B cell (primary cell): ENCODE data around the gene CERS5. TPM values are rescaled to one million over a fixed set of nuclear protein-coding genes. Genes with fewer than 3 reads are reported as not detected.

Source experiments
- ATAC-seq: fragments of 200-7000 bp; cut with Tn5 transposase; one replicate; pipeline ENCODE4 v1.10.0; 2021; ENCODE audit warnings: low read depth, mild to moderate bottlenecking, moderate number of reproducible peaks, moderate library complexity
- CTCF ChIA-PET: fragments of 350-600 bp; sonication (Branson Sonifier 250); formaldehyde crosslinking; loops from one replicate; lab custom pipeline; 2021; ENCODE audit warnings: antibody characterized with exemption, inconsistent platforms; lab: Charles Lee
- POLR2A ChIA-PET: fragments of 350-600 bp; sonication (Branson Sonifier 250); formaldehyde crosslinking; loops from one replicate; lab custom pipeline; 2021; ENCODE audit warnings: antibody characterized with exemption; lab: Charles Lee
- DNase-seq: peaks from one replicate; pipeline ENCODE4 v3.0.0; 2013
- H2AFZ ChIP-seq: 2 replicates; pipeline ENCODE4 v1.6.1; 2012; ENCODE audit warnings: mild to moderate bottlenecking, low read depth, low read length; ENCODE audit not compliant: insufficient read depth, poor library complexity, severe bottlenecking
- H3K27ac ChIP-seq, 2 donors: 1 replicate in 1 of 2; 2 replicates in 1 of 2; pipeline ENCODE4 v1.5.1; 2012 to 2013; ENCODE audit warnings: low read length in 2 of 2, mild to moderate bottlenecking in 2 of 2, moderate library complexity in 1 of 2
- H3K27me3 ChIP-seq, 4 experiments: fragments of 200-600 bp in 1 of 4; sonication (generic) in 1 of 4; replicated peaks in 1 of 4; 1 replicate in 2 of 4; 2 replicates in 2 of 4; pipeline versions ENCODE4 v1.6.1 to v1.7.0; 2013 to 2016; ENCODE audit warnings: low read length in 3 of 4, mild to moderate bottlenecking in 2 of 4, mixed read lengths in 1 of 4, moderate library complexity in 1 of 4; ENCODE audit not compliant: insufficient read depth in 4 of 4, control insufficient read depth in 3 of 4; ENCODE audit errors: control extremely low read depth in 1 of 4
- H3K36me3 ChIP-seq, 2 experiments: replicated peaks in 1 of 2; 1 replicate in 1 of 2; 2 replicates in 1 of 2; pipeline versions ENCODE4 v1.6.1 to v1.7.1; 2013; ENCODE audit warnings: low read length in 1 of 2; ENCODE audit not compliant: insufficient read depth in 2 of 2, control insufficient read depth in 1 of 2; ENCODE audit errors: control extremely low read depth in 1 of 2, extremely low read depth in 1 of 2
- H3K4me1 ChIP-seq, 2 donors: fragments of 200-600 bp in 1 of 2; sonication (generic) in 1 of 2; 1 replicate in 1 of 2; 2 replicates in 1 of 2; pipeline versions ENCODE4 v1.5.1 to v1.6.1; 2013 to 2017; ENCODE audit warnings: low read length in 2 of 2; ENCODE audit not compliant: control insufficient read depth in 2 of 2, insufficient read depth in 2 of 2
- H3K4me2 ChIP-seq: replicated peaks from 2 replicates; pipeline ENCODE3; 2012; ENCODE audit warnings: mild to moderate bottlenecking, low read depth, low read length; ENCODE audit not compliant: poor library complexity, severe bottlenecking
- H3K4me3 ChIP-seq, 5 experiments: fragments of 200-600 bp in 1 of 5; sonication (generic) in 1 of 5; 1 replicate in 3 of 5; 2 replicates in 2 of 5; pipeline versions ENCODE4 v1.5.1 to v1.7.0; 2011 to 2016; ENCODE audit warnings: low read length in 4 of 5, mild to moderate bottlenecking in 4 of 5, low read depth in 2 of 5, control low read depth in 1 of 5, moderate library complexity in 1 of 5; ENCODE audit not compliant: insufficient read depth in 1 of 5; ENCODE audit errors: control extremely low read depth in 1 of 5, extremely low read depth in 1 of 5
- H3K79me2 ChIP-seq: fragments of 200-600 bp; sonication (generic); one replicate; pipeline ENCODE4 v1.6.0; 2016; ENCODE audit warnings: low read length; ENCODE audit not compliant: control insufficient read depth, insufficient read depth
- H3K9ac ChIP-seq: fragments of 200-600 bp; sonication (generic); 2 replicates; pipeline ENCODE4 v1.6.1; 2017; ENCODE audit warnings: mild to moderate bottlenecking, low read length, moderate library complexity
- H3K9me3 ChIP-seq, 3 donors: one replicate each; pipeline versions ENCODE4 v1.6.1 to v1.7.1; 2013; ENCODE audit warnings: low read length in 2 of 3; ENCODE audit not compliant: control insufficient read depth in 2 of 3, insufficient read depth in 1 of 3; ENCODE audit errors: control extremely low read depth in 1 of 3
- H4K20me1 ChIP-seq: 2 replicates; pipeline ENCODE4 v1.6.0; 2012; ENCODE audit warnings: mild to moderate bottlenecking, low read length; ENCODE audit not compliant: insufficient read depth, control insufficient read depth, poor library complexity, severe bottlenecking
- H3K27ac Mint-ChIP-seq: one replicate; pipeline ENCODE4 v1.8.0; 2021; ENCODE audit warnings: mixed read lengths
- H3K27me3 Mint-ChIP-seq: one replicate; pipeline ENCODE4 v1.8.0; 2021; ENCODE audit warnings: mixed read lengths
- H3K4me1 Mint-ChIP-seq: one replicate; pipeline ENCODE4 v1.8.0; 2021; ENCODE audit warnings: mixed read lengths
- H3K4me3 Mint-ChIP-seq: one replicate; pipeline ENCODE4 v1.8.0; 2021; ENCODE audit warnings: mixed read lengths
- H3K9me3 Mint-ChIP-seq: one replicate; pipeline ENCODE4 v1.8.0; 2022; ENCODE audit warnings: mixed read lengths; ENCODE audit not compliant: insufficient read depth
- CTCF ChIP-seq: fragments of 200-600 bp; IDR thresholded peaks from one replicate; pipeline ENCODE4 v1.8.0; 2022; ENCODE audit warnings: antibody characterized with exemption, mild to moderate bottlenecking
- EZH2 ChIP-seq: IDR thresholded peaks from 2 replicates; pipeline ENCODE4 v1.6.1; 2012; ENCODE audit warnings: borderline replicate concordance, low read depth, mild to moderate bottlenecking, moderate library complexity, low read length; ENCODE audit not compliant: insufficient read depth, poor library complexity, severe bottlenecking
- WGBS: methylation state at CpG from one replicate; pipeline ENCODE4 v1.1.5; 2013; ENCODE audit warnings: missing lambda C conversion rate; ENCODE audit not compliant: insufficient coverage; 5-methylcytosine and 5-hydroxymethylcytosine counted together
- intact Hi-C: fragments of 100-400 bp; cut with micrococcal nuclease; formaldehyde crosslinking; loops from one replicate; pipeline ENCODE4 v1.10.0; 2022
- polyA plus RNA-seq: library from polyadenylated mRNA; depleted of rRNA; stranded (reverse); fragments of >200 nt; gene quantifications from 2 replicates; pipeline ENCODE4 v1.2.3, GENCODE V29; 2012
- total RNA-seq, 2 donors: library from RNA; stranded (reverse); fragments of 120-200 nt in 1 of 2; gene quantifications; 1 replicate in 1 of 2; 2 replicates in 1 of 2; pipeline versions ENCODE4 v1.2.3 to v1.2.4, GENCODE V29; 2013 to 2022

Gene CERS5
- total and polyA plus RNA-seq, 2 donors (not counting 1 experiment from before 2014, with no cell fraction given): 32.3 to 72.0 TPM

DNA sequence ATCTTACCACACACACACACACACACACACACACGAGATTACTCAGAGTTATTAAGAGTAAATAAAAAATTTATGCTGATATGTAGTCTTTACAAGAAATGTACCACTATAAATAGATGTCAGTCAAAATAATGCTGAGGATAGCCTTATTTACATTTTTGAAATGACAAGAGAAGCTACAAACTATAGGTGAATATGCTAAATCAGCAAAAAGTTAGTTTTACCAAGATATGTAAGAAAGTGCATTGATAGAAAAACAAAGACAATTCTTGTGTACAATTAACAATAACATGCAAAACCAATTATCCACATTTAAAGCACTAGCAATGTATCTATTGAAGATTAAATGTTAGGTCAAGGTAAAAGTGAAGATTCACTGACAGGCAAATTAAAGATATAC lies 46.8 kb upstream of the CERS5 start:
- intact Hi-C loops: no loop called here
- no peak overlapping the region for H3K9ac ChIP-seq
- H3K4me3 Mint-ChIP-seq: no peak overlapping the region
- no peak overlapping the region for H3K27ac ChIP-seq
- TF ChIP-seq EZH2 (no peak), CTCF (no peak)
- no peaks in the 10 kb centered on the region for H4K20me1 ChIP-seq
- H3K79me2 ChIP-seq: no peaks in the 10 kb centered on the region
- H3K4me1 Mint-ChIP-seq: peaks cover 4% of the 10 kb centered on the region
- WGBS: no CpG with 5 or more reads among the region's 1 CpG
- no peaks in the 10 kb centered on the region for H3K4me1 ChIP-seq
- no peak overlapping the region for H3K4me3 ChIP-seq
- no peaks in the 10 kb centered on the region for H3K9me3 ChIP-seq
- H3K9me3 Mint-ChIP-seq: no peaks in the 10 kb centered on the region
- no peaks in the 10 kb centered on the region for H3K27me3 Mint-ChIP-seq
- H3K36me3 ChIP-seq: no peaks in the 10 kb centered on the region
- H3K4me2 ChIP-seq: no peak overlapping the region
- no peak overlapping the region for H2AFZ ChIP-seq
- H3K27me3 ChIP-seq: no peaks in the 10 kb centered on the region
- no peak overlapping the region for H3K27ac Mint-ChIP-seq
- ATAC-seq (no peak), DNase-seq (no peak)
- POLR2A ChIA-PET: no interaction called here
- CTCF ChIA-PET: interaction anchor here (1.8 kb wide), 1 partner anchor 8 kb away, joined by 4 read pairs; no protein-coding TSS in a partner anchor

GRCh38 chr12:50213439-50213838 lies 46.3 kb upstream of the CERS5 start:
- no peaks in the 10 kb centered on the region for H3K9me3 ChIP-seq
- no peaks in the 10 kb centered on the region for H3K27me3 ChIP-seq
- intact Hi-C loops: no loop called here
- Mint-ChIP-seq H3K27ac (no peak overlapping the region), H3K9me3 (no peaks in the 10 kb centered on the region), H3K27me3 (no peaks in the 10 kb centered on the region), H3K4me3 (no peak overlapping the region), H3K4me1 (peaks cover 4% of the 10 kb centered on the region)
- no peaks in the 10 kb centered on the region for H3K36me3 ChIP-seq
- H2AFZ ChIP-seq: no peak overlapping the region
- no peak for DNase-seq
- CTCF ChIA-PET: interaction anchor here (1.8 kb wide), 1 partner anchor 9 kb away, joined by 4 read pairs; no protein-coding TSS in a partner anchor
- no peak overlapping the region for H3K4me3 ChIP-seq
- H3K9ac ChIP-seq: no peak overlapping the region
- no peak overlapping the region for H3K4me2 ChIP-seq
- no peaks in the 10 kb centered on the region for H3K79me2 ChIP-seq
- POLR2A ChIA-PET: no interaction called here
- no peak overlapping the region for H3K27ac ChIP-seq
- no CpG with 5 or more reads among the region's 2 CpGs for WGBS
- no peak for ATAC-seq
- no peaks in the 10 kb centered on the region for H3K4me1 ChIP-seq
- H4K20me1 ChIP-seq: no peaks in the 10 kb centered on the region
- TF ChIP-seq CTCF (no peak), EZH2 (no peak)
